HEK293 (cell line): ENCODE results near the gene MDFIC2.

ENCODE experiments used
- CTCF ChIA-PET: fragments of 350-600 bp; formaldehyde crosslinking; extraction: SDS; loops from one replicate; lab custom pipeline; 2021; ENCODE audit warnings: antibody characterized with exemption; lab: Yijun Ruan, JAX
- POLR2A ChIA-PET: fragments of 300-600 bp; formaldehyde crosslinking; extraction: SDS; loops from one replicate; lab custom pipeline; 2020; ENCODE audit warnings: antibody characterized with exemption, inconsistent platforms; lab: Yijun Ruan, JAX
- H3K27ac ChIP-seq: fragments of 200-500 bp; sonication (Bioruptor generic); 2 replicates; pipeline ENCODE4 v1.5.1; 2014; ENCODE audit warnings: low read depth, low read length, control low read depth, inconsistent platforms; ENCODE audit errors: extremely low read depth
- H3K36me3 ChIP-seq, 2 experiments: fragments of 200-500 bp in 1 of 2; sonication (Bioruptor generic) in 1 of 2; 1 replicate in 1 of 2; 2 replicates in 1 of 2; pipeline ENCODE4 v1.5.1; 2014 to 2017; ENCODE audit warnings: inconsistent platforms in 2 of 2, low read length in 2 of 2; ENCODE audit not compliant: control insufficient read depth in 2 of 2, insufficient read depth in 1 of 2
- H3K4me1 ChIP-seq: fragments of 200-500 bp; sonication (Bioruptor generic); 2 replicates; pipeline ENCODE4 v1.5.1; 2014; ENCODE audit warnings: mild to moderate bottlenecking, low read length, inconsistent platforms; ENCODE audit not compliant: control insufficient read depth, insufficient read depth
- H3K4me3 ChIP-seq: 2 replicates; pipeline ENCODE4 v1.5.1; 2011; ENCODE audit warnings: low read depth, mild to moderate bottlenecking, control low read depth, low read length, moderate library complexity
- H3K9me3 ChIP-seq: fragments of 200-500 bp; sonication (Bioruptor generic); 2 replicates; pipeline ENCODE4 v1.5.1; 2014; ENCODE audit warnings: low read depth, low read length, inconsistent platforms; ENCODE audit not compliant: control insufficient read depth, insufficient read depth
- FEZF1 ChIP-seq: fragments of 450-650 bp; formaldehyde crosslinking; IDR thresholded peaks from 2 replicates; pipeline ENCODE4 v1.5.1; 2016; ENCODE audit warnings: missing biosample characterization, missing genetic modification characterization
- IKZF3 ChIP-seq: fragments of 450-650 bp; IDR thresholded peaks from 2 replicates; pipeline ENCODE4 v1.5.0; 2018; ENCODE audit warnings: missing biosample characterization, mild to moderate bottlenecking, missing genetic modification characterization, moderate library complexity
- SP3 ChIP-seq: fragments of 450-650 bp; formaldehyde crosslinking; IDR thresholded peaks from 2 replicates; pipeline ENCODE4 v1.5.1; 2016; ENCODE audit warnings: missing biosample characterization, missing genetic modification characterization
- ZEB2 ChIP-seq: fragments of 450-650 bp; formaldehyde crosslinking; IDR thresholded peaks from 2 replicates; pipeline ENCODE4 v1.5.1; 2016; ENCODE audit warnings: missing biosample characterization, missing genetic modification characterization
- ZNF211 ChIP-seq: fragments of 450-650 bp; formaldehyde crosslinking; IDR thresholded peaks from 2 replicates; pipeline ENCODE4 v1.5.1; 2016; ENCODE audit warnings: low read depth, missing biosample characterization, missing genetic modification characterization
- ZNF266 ChIP-seq: fragments of 450-650 bp; formaldehyde crosslinking; IDR thresholded peaks from 2 replicates; pipeline ENCODE4 v1.5.1; 2016; ENCODE audit warnings: missing biosample characterization, missing genetic modification characterization, low read depth
- ZNF529 ChIP-seq: fragments of 450-650 bp; formaldehyde crosslinking; IDR thresholded peaks from 2 replicates; pipeline ENCODE4 v1.5.1; 2017; ENCODE audit warnings: missing genetic modification characterization, missing biosample characterization; ENCODE audit not compliant: insufficient replicate concordance
- ZNF76 ChIP-seq: fragments of 450-650 bp; formaldehyde crosslinking; IDR thresholded peaks from 2 replicates; pipeline ENCODE4; 2016; ENCODE audit warnings: low read depth, missing biosample characterization, missing genetic modification characterization, borderline replicate concordance
- TF ChIP-seq, protein P1 (sequence below): sonication (generic); formaldehyde crosslinking; IDR thresholded peaks from 2 replicates; pipeline ENCODE4 v1.8.1; 2022; ENCODE audit warnings: mild to moderate bottlenecking, moderate library complexity, missing genetic modification reagents
- TF ChIP-seq, protein P2 (sequence below): fragments of 450-650 bp; formaldehyde crosslinking; IDR thresholded peaks from 2 replicates; pipeline ENCODE4 v1.5.1; 2017; ENCODE audit warnings: missing biosample characterization, missing genetic modification characterization
- TF ChIP-seq, protein P3 (sequence below): fragments of 450-650 bp; formaldehyde crosslinking; IDR thresholded peaks from 2 replicates; pipeline ENCODE4 v1.5.1; 2016; ENCODE audit warnings: missing biosample characterization, missing genetic modification characterization
- TF ChIP-seq, protein P4 (sequence below): fragments of 450-650 bp; formaldehyde crosslinking; conservative IDR thresholded peaks from 2 replicates; pipeline ENCODE4 v1.5.1; 2016; ENCODE audit warnings: low read depth, missing biosample characterization, missing genetic modification characterization
- TF ChIP-seq, protein P5 (sequence below): fragments of 450-650 bp; formaldehyde crosslinking; IDR thresholded peaks from 2 replicates; pipeline ENCODE4 v1.5.1; 2016; ENCODE audit warnings: missing biosample characterization, missing genetic modification characterization, low read depth
- TF ChIP-seq, protein P6 (sequence below): fragments of 450-650 bp; formaldehyde crosslinking; IDR thresholded peaks from 2 replicates; pipeline ENCODE4 v1.5.1; 2017; ENCODE audit warnings: missing biosample characterization, missing genetic modification characterization

The MDFIC2 gene

DNA sequence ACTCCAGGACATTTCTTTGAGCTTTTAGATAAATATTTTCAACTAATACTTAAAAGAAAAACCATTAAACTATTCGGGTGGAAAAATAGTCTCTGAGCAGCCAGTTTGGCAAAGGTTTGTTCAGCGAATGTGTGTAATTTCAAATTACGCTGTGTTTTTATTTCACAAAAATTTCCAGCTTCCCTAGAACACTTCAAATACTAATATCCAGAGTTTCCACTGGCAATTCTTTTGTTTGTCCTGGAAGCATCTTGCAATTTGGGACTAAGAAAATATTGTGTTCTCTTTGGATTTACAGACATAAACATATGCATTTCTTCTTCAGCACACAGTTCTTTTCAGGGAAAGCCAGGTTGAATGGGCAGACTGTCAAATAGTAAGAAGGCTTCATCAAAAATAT lies 61.9 kb downstream of the MDFIC2 start (continued):
- TF ChIP-seq, protein P1, sequence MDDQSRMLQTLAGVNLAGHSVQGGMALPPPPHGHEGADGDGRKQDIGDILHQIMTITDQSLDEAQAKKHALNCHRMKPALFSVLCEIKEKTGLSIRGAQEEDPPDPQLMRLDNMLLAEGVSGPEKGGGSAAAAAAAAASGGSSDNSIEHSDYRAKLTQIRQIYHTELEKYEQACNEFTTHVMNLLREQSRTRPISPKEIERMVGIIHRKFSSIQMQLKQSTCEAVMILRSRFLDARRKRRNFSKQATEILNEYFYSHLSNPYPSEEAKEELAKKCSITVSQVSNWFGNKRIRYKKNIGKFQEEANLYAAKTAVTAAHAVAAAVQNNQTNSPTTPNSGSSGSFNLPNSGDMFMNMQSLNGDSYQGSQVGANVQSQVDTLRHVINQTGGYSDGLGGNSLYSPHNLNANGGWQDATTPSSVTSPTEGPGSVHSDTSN = no peak
- no peak for TF ChIP-seq ZNF211 (tag by site-specific recombination)
- TF ChIP-seq, protein P2, sequence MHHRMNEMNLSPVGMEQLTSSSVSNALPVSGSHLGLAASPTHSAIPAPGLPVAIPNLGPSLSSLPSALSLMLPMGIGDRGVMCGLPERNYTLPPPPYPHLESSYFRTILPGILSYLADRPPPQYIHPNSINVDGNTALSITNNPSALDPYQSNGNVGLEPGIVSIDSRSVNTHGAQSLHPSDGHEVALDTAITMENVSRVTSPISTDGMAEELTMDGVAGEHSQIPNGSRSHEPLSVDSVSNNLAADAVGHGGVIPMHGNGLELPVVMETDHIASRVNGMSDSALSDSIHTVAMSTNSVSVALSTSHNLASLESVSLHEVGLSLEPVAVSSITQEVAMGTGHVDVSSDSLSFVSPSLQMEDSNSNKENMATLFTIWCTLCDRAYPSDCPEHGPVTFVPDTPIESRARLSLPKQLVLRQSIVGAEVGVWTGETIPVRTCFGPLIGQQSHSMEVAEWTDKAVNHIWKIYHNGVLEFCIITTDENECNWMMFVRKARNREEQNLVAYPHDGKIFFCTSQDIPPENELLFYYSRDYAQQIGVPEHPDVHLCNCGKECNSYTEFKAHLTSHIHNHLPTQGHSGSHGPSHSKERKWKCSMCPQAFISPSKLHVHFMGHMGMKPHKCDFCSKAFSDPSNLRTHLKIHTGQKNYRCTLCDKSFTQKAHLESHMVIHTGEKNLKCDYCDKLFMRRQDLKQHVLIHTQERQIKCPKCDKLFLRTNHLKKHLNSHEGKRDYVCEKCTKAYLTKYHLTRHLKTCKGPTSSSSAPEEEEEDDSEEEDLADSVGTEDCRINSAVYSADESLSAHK = no peak
- TF ChIP-seq, all 188 proteins: peak for 0

DNA sequence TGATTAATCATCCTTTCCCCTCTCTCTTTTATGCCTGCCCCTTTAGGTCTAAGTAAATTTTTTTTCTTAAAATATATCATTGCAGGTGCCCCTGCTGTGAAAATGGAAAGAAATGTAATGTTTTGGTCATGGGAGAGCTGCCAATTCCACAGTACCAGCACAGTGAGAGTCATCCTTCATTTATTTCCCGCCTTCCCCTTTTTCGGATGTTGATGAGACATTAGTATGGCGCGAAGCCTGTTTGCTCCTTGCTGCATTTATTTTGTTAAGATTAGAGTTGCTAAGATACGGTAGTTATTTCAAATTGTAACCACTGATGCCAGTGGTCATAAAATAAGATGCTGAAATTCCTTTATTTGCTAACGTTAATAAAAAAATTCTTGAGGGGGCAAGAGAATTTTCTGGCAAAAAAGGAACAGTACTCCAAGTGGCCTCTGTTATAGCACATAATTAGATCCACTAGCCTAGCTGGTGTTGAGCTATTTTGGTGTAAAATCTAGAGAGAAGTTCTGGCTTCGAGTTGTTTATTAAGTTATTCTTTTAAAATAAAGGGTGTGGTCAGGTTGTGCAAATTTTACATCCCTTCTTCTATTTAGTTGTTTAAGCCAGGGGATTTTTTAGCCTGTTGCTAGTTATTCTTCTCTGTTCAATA lies 62.8 kb downstream of the MDFIC2 start:
- H3K9me3 ChIP-seq = no peaks in the 10 kb centered on the region
- no peaks in the 10 kb centered on the region for H3K4me1 ChIP-seq
- TF ChIP-seq SP3 (no peak), IKZF3 (tag by site-specific recombination) (no peak)
- no peak overlapping the region for H3K4me3 ChIP-seq
- ChIA-PET CTCF (no interaction called here), POLR2A (no interaction called here)
- H3K36me3 ChIP-seq = no peaks in the 10 kb centered on the region
- no peak overlapping the region for H3K27ac ChIP-seq

DNA sequence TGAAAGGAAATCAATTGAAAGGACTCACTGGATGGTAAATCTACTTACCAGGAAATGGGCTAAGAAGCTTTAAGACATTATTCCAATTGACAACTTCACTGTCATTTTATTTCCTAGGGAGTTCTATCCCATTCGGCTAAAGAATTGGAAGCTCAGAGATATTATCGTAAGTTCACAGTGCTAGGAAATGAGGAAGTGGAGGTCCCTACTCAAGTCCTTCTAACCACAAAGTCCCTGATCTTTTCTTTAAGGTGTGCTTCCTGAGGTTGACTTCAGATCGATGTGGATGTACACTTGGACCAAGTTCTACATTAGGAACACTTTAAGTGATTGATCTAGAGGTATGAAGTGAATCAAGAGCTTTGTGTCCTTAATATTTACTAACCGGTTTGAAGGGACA lies 63.6 kb downstream of the MDFIC2 start:
- Histone ChIP-seq H3K4me1 (no peaks in the 10 kb centered on the region), H3K9me3 (no peaks in the 10 kb centered on the region), H3K36me3 (no peaks in the 10 kb centered on the region), H3K27ac (no peak overlapping the region), H3K4me3 (no peak overlapping the region)
- no peak for TF ChIP-seq ZNF529 (tag by site-specific recombination)
- TF ChIP-seq ZEB2 (tag by site-specific recombination) = no peak
- no peak for TF ChIP-seq ZNF266 (tag by site-specific recombination)
- TF ChIP-seq, protein P3, sequence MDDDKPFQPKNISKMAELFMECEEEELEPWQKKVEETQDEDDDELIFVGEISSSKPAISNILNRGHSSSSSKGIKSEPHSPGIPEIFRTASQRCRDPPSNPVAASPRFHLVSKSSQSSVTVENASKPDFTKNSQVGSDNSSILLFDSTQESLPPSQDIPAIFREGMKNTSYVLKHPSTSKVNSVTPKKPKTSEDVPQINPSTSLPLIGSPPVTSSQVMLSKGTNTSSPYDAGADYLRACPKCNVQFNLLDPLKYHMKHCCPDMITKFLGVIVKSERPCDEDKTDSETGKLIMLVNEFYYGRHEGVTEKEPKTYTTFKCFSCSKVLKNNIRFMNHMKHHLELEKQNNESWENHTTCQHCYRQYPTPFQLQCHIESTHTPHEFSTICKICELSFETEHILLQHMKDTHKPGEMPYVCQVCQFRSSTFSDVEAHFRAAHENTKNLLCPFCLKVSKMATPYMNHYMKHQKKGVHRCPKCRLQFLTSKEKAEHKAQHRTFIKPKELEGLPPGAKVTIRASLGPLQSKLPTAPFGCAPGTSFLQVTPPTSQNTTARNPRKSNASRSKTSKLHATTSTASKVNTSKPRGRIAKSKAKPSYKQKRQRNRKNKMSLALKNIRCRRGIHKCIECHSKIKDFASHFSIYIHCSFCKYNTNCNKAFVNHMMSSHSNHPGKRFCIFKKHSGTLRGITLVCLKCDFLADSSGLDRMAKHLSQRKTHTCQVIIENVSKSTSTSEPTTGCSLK (tag by site-specific recombination) = no peak
- no peak for TF ChIP-seq ZNF76 (tag by site-specific recombination)
- TF ChIP-seq, protein P4, sequence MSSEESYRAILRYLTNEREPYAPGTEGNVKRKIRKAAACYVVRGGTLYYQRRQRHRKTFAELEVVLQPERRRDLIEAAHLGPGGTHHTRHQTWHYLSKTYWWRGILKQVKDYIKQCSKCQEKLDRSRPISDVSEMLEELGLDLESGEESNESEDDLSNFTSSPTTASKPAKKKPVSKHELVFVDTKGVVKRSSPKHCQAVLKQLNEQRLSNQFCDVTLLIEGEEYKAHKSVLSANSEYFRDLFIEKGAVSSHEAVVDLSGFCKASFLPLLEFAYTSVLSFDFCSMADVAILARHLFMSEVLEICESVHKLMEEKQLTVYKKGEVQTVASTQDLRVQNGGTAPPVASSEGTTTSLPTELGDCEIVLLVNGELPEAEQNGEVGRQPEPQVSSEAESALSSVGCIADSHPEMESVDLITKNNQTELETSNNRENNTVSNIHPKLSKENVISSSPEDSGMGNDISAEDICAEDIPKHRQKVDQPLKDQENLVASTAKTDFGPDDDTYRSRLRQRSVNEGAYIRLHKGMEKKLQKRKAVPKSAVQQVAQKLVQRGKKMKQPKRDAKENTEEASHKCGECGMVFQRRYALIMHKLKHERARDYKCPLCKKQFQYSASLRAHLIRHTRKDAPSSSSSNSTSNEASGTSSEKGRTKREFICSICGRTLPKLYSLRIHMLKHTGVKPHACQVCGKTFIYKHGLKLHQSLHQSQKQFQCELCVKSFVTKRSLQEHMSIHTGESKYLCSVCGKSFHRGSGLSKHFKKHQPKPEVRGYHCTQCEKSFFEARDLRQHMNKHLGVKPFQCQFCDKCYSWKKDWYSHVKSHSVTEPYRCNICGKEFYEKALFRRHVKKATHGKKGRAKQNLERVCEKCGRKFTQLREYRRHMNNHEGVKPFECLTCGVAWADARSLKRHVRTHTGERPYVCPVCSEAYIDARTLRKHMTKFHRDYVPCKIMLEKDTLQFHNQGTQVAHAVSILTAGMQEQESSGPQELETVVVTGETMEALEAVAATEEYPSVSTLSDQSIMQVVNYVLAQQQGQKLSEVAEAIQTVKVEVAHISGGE = no peak
- TF ChIP-seq, protein P5, sequence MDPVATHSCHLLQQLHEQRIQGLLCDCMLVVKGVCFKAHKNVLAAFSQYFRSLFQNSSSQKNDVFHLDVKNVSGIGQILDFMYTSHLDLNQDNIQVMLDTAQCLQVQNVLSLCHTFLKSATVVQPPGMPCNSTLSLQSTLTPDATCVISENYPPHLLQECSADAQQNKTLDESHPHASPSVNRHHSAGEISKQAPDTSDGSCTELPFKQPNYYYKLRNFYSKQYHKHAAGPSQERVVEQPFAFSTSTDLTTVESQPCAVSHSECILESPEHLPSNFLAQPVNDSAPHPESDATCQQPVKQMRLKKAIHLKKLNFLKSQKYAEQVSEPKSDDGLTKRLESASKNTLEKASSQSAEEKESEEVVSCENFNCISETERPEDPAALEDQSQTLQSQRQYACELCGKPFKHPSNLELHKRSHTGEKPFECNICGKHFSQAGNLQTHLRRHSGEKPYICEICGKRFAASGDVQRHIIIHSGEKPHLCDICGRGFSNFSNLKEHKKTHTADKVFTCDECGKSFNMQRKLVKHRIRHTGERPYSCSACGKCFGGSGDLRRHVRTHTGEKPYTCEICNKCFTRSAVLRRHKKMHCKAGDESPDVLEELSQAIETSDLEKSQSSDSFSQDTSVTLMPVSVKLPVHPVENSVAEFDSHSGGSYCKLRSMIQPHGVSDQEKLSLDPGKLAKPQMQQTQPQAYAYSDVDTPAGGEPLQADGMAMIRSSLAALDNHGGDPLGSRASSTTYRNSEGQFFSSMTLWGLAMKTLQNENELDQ (tag by site-specific recombination) = no peak
- TF ChIP-seq FEZF1 (tag by site-specific recombination) = no peak
- TF ChIP-seq, protein P6, sequence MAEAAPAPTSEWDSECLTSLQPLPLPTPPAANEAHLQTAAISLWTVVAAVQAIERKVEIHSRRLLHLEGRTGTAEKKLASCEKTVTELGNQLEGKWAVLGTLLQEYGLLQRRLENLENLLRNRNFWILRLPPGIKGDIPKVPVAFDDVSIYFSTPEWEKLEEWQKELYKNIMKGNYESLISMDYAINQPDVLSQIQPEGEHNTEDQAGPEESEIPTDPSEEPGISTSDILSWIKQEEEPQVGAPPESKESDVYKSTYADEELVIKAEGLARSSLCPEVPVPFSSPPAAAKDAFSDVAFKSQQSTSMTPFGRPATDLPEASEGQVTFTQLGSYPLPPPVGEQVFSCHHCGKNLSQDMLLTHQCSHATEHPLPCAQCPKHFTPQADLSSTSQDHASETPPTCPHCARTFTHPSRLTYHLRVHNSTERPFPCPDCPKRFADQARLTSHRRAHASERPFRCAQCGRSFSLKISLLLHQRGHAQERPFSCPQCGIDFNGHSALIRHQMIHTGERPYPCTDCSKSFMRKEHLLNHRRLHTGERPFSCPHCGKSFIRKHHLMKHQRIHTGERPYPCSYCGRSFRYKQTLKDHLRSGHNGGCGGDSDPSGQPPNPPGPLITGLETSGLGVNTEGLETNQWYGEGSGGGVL (tag by site-specific recombination) = no peak
- CTCF ChIA-PET = no interaction called here
- POLR2A ChIA-PET = no interaction called here
